ENCODE results near the gene DMBX1.

DMBX1 gene

DNA sequence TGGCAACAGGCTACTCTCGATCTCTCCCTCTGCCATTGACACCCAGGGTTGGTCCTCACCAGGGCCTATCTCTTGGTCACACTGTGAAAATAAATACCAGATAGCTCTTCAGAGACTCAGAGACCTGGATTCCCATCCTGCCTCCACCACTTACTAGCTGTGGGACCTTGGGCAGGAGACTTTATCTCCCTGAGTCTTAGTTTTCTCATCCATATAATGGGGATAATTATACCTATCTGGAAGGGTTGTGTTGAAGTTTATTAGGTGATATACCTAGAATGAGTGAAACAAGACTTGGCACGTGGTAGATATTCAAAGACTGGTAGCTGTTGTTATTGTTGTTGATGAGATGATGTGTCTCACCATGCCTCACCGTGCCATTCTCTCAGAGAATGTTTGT is 7.4 kb downstream of the DMBX1 start:
- DNase-seq = no peak

GRCh38 chr1:46497665-46498064 is 8.0 kb downstream of the DMBX1 start:
- no peak for DNase-seq

GRCh38 chr1:46501528-46501927 is 11.9 kb downstream of the DMBX1 start:
- no peak for DNase-seq

- DNase-seq = no peak
Observed at GRCh38 chr1:46503421-46503820, 13.8 kb downstream of the DMBX1 start.

DNA sequence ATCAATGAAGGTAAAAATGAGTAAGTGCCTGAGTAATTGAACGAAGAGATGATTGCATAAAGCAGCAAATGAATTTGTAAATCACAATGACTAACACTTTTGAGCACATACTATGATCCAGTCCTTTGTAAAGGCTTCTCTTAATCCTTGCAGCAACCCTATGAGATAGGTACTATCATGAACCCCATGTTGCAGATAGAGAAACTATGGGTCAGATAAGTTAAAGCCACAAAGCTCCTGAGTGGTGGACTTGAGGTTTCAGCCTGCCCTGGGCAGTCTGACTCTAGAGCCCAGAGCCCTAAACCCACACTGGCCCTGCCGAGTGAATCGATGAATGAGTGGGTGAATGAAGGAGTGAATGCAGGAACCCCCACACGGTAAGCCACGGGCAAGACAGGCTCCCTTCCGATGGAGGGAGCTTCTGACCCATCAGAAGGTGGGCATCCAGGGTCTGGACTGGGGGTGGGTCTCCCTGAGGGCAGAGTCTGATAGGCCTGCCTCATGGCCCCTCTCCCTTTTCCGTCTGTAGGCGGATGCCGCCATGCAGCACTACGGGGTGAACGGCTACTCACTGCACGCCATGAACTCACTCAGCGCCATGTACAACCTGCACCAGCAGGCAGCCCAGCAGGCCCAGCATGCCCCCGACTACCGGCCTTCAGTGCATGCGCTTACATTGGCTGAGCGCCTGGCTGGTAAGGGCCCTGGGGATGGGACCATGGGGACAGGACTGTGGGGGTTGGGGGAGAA is 17.0 kb downstream of the DMBX1 start:
- DNase-seq = no peak

- no peak for DNase-seq
Observed at GRCh38 chr1:46508757-46509156, 19.1 kb downstream of the DMBX1 start.

DNA sequence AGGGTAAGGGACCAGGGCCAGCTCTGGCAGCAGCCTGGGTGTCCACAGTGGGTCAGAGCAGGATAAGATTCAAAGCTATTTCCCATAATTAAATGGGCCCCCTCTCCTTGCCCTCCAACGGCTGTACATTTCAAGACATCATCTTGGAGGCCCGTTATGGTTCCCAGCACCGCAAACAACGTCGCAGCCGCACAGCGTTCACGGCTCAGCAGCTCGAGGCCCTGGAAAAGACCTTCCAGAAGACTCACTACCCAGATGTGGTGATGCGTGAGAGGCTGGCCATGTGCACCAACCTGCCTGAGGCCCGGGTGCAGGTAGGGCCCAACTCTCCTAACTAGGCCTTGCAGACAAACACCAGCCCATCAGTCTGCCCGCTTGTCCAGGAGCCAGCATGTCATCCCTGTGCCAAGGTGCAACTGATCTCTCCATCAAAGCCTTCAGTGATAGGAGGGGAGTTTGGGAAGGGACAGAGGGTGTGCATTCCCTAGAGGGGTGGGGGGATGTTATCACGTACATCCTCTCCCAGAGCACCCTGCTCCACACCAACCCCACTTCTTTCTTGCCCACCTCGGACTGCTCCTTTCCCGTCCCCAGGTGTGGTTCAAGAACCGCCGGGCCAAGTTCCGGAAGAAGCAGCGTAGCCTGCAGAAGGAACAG is 20.8 kb downstream of the DMBX1 start:
- DNase-seq = no peak

DNA sequence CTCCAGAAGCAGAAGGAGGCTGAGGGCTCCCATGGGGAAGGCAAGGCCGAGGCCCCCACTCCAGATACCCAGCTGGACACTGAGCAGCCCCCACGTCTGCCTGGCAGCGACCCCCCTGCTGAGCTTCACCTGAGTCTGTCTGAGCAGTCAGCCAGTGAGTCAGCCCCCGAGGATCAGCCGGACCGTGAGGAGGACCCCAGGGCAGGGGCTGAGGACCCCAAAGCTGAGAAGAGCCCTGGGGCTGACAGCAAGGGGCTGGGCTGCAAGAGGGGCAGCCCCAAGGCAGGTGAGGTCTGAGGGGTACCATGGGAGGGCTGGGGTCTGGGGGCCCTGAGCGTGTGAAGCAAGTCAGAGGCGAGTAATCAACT is 21.3 kb downstream of the DMBX1 start:
- DNase-seq = no peak

GRCh38 chr1:46512135-46512791 is 22.6 kb downstream of the DMBX1 start:
- DNase-seq = no peak

DNA sequence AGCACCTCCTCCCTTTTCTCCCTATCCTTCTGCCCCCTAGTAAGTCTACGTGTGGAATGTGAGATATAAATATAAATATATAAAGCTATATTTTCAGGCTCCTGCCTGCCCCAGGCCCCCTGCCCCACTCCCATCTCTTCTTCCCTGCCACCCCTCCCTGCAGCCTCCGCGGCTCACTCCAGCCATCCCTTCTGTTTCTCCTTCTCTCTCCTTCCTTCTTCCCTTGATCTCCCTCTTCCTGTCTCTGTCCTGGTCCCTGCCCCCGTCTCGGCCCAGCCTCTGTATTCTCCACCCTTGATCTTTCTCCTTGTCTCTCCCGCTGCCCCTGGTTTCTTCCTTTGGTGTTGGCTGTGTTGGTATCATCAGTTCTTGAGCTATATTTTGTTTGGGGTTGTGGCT is 23.2 kb downstream of the DMBX1 start:
- DNase-seq = no peak

DNA sequence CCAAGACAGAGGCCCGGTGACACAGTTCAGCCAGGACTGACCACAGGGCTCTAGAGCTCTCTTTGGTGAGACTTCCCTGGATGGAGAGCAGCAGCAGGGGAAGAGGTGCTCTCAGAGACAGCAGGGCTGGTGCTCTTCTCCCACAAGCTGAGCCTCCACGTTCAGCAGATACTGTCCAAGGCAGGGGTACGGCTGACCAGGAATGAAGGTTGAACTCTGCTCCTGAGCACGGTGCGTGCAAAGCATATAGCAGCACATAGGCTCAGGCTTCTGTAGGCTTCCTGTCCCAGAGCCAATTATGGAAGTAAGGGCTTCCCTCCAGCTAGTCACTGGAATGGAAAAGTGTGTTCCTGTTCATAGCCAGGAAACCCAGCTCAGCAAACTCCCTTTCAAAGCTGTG is 23.9 kb downstream of the DMBX1 start:
- DNase-seq = no peak

DNA sequence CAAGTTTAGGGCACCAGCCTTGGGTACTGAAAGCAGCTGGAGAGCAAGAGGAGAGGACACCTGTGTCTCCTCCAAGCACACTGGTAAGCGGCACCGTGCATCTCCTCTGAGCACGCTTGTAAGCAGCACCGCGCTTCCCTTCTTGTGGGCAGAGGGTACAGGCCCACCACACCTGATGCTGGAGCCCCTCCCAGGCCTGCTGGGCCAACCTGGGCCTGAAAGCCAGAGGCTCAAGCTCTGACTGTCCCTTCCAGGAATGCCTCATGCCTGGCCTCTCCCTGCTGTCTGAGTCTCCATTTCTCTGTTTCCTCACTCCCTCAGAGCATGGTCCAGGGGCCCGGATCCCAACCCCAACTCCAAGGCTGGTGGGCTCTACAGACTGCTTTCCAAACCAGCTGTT is 25.9 kb downstream of the DMBX1 start:
- DNase-seq = no peak

GRCh38 chr1:46516200-46516950 is 26.7 kb downstream of the DMBX1 start:
- DNase-seq = no peak

DNA sequence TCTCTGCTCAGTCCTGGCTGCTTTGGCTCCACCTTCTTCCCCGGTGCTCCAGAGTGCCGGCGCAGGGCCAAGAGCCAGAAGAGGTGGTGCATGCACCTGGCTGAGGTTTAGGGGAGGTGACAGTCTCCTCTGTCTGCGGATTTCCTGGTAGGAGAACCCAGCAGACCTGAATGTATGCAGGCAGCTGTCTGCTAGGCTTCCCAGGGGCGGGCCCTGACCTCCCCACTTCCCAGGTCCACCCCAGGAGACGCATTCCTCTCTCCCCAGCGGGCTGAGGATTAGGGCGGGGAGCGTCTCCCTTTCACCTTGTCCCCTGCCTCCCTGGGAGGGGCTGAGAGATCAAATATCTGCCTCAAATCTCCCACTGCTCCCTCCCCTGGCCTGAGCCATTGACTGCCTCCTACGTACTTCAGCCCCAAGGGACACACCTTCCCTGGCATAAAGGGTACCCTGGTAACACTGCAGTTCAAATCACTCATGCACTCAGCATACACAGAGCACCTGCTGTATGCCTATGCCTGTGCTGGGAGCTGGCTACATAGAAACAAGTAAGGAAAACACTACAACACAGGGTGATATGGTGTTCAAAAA is 27.5 kb downstream of the DMBX1 start:
- DNase-seq = no peak

GRCh38 chr1:46517932-46518498 is 28.4 kb downstream of the DMBX1 start:
- DNase-seq = no peak

GRCh38 chr1:46519209-46519608 is 29.6 kb downstream of the DMBX1 start:
- no peak for DNase-seq

GRCh38 chr1:46520063-46520911 is 30.7 kb downstream of the DMBX1 start:
- no peak for DNase-seq

GRCh38 chr1:46521414-46521813 is 31.8 kb downstream of the DMBX1 start:
- DNase-seq = no peak

DNA sequence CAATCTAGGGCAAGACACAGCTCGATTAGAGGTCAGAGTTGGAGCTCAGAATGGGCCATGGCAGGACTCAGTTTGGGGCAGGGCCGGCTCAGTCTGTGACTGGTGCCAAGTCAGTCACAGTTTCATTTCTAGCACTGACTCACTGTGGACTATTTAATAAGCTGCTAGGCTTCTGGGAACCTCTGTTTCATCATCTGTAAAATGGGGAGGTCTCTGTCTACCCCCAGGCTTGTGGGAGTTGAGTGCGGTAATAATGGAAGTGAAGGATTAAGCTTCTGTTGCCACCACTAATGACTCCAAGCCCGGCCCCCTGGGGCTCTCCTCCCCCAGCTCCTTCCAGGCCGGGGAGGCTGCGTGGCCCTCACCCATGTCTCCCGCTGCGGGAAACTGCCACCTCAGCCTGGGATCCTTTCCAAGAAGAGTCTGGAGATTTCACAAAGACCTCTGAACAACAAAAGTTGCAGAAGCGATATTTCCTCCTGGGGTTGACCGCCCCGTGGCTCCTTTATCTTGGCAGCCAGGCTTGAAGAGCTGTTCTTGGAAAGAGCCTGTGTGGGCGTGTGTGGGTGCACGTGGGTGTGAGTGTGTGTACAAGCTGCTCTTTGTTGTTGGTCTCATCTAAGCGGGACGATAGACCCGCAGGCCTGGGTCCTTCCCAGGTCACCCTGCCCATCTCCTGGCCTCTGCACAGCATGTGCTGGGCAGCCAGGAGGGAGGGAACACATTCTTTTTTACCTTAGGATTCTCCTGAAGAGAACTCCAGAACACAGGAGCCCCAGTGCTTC is 32.7 kb downstream of the DMBX1 start:
- peak in 10 of 56 donors; percentile 13 to 42 (median 29) for DNase-seq

DNA sequence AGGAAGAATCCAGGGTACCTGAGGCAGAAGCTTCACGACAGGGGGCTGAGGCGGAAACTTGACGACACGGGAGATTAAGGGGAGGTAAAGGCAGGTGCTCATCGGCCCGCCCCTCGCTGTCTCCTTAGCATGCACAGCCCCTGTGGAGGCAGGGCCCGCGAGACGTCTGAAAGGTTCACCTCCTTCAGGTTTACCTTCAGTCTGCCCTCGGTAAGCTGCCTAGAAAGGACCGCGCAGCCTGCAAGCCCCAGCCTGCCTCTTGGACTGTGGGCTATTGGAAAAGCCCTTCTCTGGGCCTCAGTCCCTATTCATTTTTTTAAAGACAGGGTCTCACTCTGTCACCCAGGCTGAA is 33.3 kb downstream of the DMBX1 start:
- DNase-seq = no peak
